HG03039 (cell line): ENCODE measurements around the gene KCNJ5.

Experiments
- ATAC-seq: cut with Tn5 transposase; IDR thresholded peaks from one replicate; pipeline ENCODE4 v1.9.1; 2021; ENCODE audit warnings: mild to moderate bottlenecking, moderate library complexity; ENCODE audit not compliant: unreplicated experiment

KCNJ5 gene

DNA sequence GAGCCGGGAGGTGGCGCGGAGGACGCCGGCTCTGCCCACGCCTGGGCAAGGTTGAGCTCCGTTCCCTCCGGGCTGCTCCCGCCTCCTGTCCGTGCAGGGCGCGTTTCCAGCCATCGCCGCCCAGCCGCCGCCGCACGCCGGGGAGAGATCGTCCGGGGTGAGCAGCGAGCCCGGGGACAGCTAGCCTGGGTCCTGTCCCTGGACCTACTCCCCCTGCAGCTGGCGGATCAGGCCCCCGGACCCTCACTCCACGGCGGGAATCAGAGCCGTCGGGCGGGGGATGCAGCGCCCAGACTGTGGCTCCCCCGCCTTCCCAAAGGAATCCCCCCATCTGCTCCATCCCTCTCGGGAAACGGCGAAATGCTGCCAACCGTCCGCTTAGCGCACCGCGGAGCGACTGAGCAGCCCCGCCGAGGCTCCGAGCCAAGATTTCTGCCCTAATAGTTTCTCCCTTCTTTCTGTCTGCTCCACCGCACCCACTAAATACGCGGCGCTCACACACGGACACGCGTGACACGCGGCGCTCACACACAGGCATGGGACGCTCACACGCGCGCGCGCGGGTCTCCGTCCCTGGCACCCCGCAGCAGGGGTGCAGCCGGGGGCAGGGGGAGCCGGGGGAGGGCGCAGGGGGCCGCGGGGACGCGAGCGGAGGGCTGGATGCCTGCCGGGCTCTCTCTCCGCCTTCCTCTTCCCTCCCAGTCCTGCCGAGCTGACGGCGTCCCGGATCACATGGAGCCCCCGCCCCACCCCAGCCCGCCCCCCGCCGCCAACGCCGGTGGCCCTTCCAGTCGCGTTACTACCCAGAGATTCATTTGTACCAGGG lies at the start of gene KCNJ5:
Gene KCNJ5, plus strand, starts transcription at position 814 of the 826 bp plus-strand sequence. CDS start 19,918 bp downstream, outside the sequence.
- no peak for ATAC-seq

DNA sequence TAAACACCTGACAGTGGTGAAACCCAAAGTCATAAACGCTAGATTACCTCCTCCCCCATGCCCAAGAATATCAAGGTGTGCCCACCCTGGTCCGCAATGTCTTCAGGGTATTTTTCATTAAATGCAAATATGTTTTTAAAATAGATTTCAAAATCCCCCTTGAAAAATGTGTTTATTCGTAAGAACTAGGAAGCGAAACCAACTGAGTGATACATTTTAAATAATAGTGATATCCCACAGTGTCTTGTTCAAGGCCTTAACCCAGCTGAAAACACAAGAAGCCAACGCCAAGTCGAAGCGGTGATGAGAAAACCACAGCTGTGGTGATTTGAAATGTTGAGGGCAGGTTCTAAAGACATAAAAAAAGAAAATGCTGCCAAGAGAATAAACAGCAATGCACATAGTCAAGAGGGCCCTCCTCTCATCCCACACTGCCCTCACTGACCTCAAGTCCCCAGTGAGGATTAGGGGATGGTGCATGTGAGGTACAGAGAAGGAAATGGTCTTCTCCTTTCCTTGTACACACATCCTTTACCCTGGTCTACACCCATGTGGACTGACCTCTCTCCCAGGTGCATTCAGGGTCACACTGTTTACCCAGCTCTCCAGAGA lies 49.6 kb upstream of the KCNJ5 start:
- ATAC-seq, result peak; percentile 49

DNA sequence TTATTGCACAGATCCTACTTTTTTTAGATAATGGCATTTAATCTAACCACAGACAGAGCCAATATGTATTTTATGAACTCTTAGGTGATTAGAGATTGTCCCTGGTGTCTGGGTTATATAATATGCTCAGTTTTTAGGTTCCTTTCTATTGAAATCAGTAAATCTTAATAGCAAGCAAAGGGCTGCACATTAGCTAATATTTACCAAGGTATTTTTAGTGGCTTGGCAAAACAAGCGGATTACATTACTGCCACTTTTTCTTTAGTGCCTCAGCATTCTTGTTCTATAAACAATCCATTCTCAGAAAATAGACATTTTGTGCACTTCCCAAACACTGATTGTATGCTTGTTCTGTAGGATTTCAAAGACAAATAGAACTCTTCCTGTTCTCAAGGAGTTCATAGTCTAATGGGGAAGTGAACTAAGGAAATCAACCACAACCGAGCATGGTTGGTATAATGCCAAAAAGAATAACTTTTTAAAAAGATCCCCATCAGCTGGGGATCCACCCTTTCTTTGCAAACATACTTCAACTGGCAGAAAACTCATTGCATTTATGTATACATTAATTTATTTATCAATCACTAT lies 47.9 kb upstream of the KCNJ5 start:
- ATAC-seq, result no peak

GRCh38 chr11:128845334-128845780 lies 45.8 kb upstream of the KCNJ5 start:
- no peak for ATAC-seq

DNA sequence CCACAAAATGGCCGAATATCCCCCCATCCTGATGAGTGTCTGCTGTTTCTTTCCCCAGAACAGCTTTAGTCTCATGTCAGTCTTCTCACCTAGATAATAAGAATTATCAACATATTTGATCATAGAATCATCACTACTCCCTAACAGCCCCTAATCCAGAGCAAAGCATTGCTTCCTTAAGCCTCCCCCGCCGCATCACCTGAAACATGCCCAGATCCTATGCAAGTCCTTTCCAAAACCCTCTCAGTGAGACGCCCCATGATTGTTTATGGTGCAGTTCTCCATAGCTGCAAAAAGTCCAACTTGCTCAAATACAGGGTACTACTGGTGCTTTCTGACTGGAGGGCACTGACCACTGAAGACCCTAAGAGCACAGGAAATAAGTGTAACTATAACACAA lies 44.2 kb upstream of the KCNJ5 start:
- no peak for ATAC-seq

- ATAC-seq, result peak; percentile 71
These were observed 42.2 kb upstream of the KCNJ5 start for GRCh38 chr11:128848815-128849455.

DNA sequence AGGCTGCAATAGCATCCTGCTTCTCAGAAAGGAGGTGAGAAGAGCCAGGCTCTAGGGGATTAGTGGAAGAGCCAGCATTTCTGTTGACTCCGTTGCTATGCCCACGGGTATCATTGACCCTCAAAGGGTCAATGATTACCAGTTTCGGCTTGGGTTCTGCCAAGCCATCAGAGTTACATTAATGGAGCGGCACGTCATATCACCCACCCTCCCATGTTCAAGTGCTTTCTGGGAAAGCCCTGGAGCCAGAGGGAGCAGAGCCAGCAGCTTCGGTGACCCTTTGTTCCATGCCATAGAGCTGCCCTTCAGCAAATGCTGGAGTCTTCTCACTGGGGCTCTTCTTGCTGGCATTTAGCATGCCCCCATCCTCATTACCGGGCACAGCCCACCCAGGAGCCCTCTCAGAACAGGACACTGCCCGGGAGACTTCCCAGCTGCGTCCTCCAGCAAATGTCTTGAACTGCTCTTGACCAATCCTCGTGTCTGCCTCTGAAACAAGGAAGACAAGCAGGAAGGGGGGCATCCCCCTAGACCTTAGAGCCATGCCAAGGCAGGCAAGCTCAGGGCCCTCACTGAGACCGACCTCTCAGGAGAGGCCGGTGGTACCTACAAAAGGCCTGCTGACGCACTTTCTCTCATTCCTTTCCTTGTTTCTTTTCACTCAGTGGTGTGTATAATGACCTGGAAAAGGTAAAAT lies 38.7 kb upstream of the KCNJ5 start:
- ATAC-seq, result no peak

DNA sequence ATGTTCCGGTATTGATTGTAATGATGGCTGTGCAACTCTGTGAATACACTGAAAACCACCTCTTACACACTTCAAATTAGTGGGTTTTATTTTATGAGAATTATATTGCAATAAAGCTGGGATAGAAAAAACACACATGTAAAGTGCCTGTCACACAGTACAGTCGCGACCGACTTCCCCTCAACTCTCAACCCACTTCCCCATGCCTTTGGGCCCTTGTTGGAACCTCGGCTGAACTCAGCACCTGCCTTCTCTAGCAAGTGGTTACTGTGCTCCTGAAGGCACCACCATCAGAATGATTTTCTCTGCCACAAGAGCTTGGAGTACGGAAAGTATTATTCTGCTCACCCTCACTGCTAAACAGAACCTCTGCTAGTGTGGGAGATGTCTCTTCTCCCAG lies 37.6 kb upstream of the KCNJ5 start:
- no peak for ATAC-seq

- no peak for ATAC-seq
These were observed 36.3 kb upstream of the KCNJ5 start for GRCh38 chr11:128854841-128855240.

DNA sequence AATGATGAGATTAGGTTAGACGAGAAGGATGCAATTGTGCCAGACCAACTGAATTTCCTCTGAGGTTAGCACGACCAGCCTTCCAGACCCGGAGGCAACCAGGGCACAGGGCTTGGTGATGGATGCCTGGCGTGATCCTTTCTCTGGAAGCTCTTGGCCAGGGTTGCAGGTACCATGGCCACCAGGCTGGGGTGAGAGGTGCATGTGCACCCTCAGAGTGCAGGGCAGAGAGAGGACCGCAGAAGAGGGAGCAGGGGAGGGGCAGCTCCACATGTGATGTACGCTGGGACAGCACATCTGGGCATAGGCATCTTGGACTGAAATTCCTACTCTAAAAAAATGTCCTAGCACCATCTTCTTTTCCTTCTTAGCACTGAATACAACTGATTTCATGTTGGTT lies 34.9 kb upstream of the KCNJ5 start:
- no peak for ATAC-seq

DNA sequence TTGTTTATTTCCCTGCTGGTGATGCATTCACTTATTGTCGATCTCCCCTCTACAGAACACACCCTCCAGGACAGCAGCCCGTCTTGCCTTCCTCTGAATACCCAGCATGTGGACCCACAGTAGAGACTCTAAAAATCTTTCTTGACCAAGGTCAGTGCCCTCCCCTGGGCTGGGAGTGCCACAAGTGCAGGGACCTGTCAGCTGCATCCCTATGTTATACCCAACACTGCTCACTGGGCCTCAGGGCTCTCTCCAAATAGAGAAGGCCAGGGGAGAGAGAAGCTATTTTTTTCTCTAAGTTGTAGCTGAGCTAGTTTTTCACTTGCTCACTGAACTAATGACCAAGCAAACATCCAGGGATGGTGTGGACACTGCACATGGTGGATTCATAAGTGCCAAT lies 33.8 kb upstream of the KCNJ5 start:
- ATAC-seq, result no peak

DNA sequence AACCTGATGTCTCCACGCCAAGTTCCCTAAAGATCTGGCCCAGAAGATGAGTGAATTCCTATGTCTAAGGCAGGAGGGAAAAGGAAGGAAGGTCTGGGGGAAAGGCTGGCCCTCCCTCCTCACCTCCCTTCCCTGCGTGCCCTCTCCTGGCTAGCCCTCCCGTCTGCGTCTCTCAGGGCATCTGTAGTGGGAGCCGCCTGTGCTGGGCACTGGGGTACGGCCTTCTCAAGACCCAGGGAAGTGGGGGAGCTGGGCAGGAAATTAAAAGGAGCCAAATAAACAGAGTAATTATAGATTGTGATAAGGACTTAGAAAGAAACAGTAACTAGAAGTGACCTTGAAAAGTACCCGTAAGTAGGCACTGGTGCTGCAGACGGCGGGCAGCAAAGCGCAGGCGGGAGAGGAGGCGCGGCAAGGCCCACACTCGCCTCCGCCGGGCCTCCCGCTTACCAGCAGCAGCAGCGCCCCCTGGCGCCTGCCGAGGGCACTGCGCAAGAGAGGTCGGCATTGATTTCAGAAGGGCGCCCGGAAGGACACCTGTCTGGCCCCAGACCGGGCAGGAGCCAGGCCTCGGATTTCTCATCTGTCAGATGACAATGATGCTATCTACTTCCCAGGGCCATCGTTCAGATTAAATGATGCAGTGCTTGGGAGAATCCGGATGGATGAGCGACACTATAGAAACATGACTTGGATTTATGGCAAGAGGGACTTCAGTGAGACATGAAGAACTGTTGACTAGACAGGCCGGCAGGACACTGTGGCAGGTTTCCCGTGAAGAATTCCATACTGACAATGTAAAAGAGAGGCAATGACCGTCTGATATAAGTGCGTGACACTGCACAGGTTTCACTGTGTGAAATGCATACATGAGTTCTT lies 31.4 kb upstream of the KCNJ5 start:
- ATAC-seq, result no peak

DNA sequence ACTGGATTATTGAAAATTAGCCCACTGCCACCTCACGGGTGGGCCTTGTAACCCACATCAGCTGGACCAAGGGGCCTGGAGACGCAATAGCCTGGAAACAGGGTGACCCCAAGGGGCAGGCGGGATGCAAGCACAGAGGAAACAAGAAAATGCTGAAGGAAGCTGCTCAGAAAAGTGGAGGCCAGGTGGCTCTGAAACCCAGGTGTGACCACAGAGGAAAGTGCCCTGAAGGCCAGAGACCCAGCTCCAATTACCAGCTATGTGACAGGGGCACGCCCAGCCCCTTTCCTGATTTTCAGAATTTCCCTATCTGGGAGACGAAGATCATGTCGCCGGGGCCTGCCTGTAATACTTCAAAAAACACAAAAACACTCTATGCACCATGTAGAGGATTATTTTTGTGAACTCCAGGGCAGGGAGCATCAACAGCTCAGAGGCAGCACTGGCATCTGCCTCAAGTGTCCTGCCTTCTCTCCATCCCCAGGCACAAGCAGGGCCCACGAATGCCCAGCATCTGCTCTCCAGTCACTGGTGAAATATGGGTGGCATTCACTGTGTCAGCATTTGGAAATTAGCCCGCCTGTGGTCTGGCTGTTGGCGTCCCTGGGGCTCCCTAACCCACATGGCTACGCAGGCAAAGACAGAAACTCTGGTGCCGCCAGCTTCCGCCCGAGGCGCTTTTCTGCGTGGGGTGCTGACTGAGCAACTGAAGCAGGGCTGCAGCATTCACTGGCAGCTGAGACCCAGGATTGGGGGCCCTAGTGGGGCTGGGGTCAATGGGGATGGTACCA lies 30.4 kb upstream of the KCNJ5 start:
- ATAC-seq, result no peak

DNA sequence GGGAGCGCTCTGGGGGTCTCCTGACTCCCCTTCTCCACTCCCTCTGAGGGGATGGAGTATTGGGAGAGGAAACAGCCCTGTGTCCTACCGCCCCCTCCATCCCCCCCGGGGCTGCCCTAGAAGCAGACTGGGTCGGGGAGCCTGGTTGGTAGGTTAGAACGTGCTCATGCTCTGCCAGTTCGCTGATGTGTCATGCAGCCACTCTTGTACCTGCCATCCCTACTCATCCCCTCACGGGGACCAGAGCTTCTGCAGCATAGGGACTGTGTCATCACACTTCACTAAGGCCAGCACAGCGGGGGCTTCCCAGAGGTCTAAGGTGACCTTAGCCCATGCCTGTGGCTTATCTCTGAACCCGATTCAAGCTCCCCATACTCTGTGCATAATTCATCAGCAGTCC lies 28.8 kb upstream of the KCNJ5 start:
- no peak for ATAC-seq

GRCh38 chr11:128862908-128863660 lies 28.1 kb upstream of the KCNJ5 start:
- no peak for ATAC-seq

- no peak for ATAC-seq
These were observed 25.7 kb upstream of the KCNJ5 start for GRCh38 chr11:128865490-128865889.

- no peak for ATAC-seq
These were observed 23.9 kb upstream of the KCNJ5 start, which contains the start of gene KCNJ1 for GRCh38 chr11:128867277-128867676. Gene KCNJ1 (minus strand): TSS chr11:128867296. CDS start chr11:128840243, 27,053 bp downstream.
